Endothelial cell of umbilical vein (primary cell): Measurements from ENCODE around the gene FMN1. TPM values are rescaled to one million over a fixed set of nuclear protein-coding genes. Genes with fewer than 3 reads are reported as not detected.

Experiments used
- BruUV-seq: library from RNA; stranded (reverse); fragments of 400-500 nt; replicated peaks from 2 replicates; lab custom pipeline; 2021; lab: Mats Ljungman, UMichigan
- CTCF ChIA-PET: fragments of 300-600, 350-600 bp; sonication (Branson Sonifier 250); formaldehyde crosslinking; loops from one replicate; lab custom pipeline; 2021; ENCODE audit warnings: antibody characterized with exemption, inconsistent platforms; lab: Charles Lee
- POLR2A ChIA-PET: fragments of 300-600, 350-600 bp; sonication (Branson Sonifier 250); formaldehyde crosslinking; loops from one replicate; lab custom pipeline; 2021; ENCODE audit warnings: antibody characterized with exemption, inconsistent platforms; lab: Charles Lee
- DNase-seq: peaks from one replicate; pipeline ENCODE4 v3.0.0-alpha.2; 2011; ENCODE audit warnings: low read depth, low spot score
- FAIRE-seq: peaks from 2 replicates; lab custom pipeline; 2011; peaks lifted over from hg19 to GRCh38; lab: Jason Lieb, UNC
- H2AFZ ChIP-seq: 2 replicates; pipeline ENCODE4 v1.6.0; 2012; ENCODE audit warnings: low read depth, low read length, control low read depth, inconsistent platforms
- H3K27ac ChIP-seq: 2 replicates; pipeline ENCODE4 v1.5.1; 2011; ENCODE audit warnings: low read depth, mild to moderate bottlenecking, control low read depth, low read length, moderate library complexity; ENCODE audit not compliant: insufficient read depth
- H3K27me3 ChIP-seq, 2 experiments: 2 replicates each; pipeline versions ENCODE4 v1.6.0 to v1.6.1; 2011; ENCODE audit warnings: low read length in 2 of 2, mixed read lengths in 1 of 2; ENCODE audit not compliant: control insufficient read depth in 2 of 2, insufficient read depth in 2 of 2
- H3K36me3 ChIP-seq, 2 experiments: 2 replicates in 1 of 2; 3 replicates in 1 of 2; pipeline ENCODE4 v1.5.1; 2011; ENCODE audit warnings: low read length in 2 of 2, mild to moderate bottlenecking in 1 of 2, moderate library complexity in 1 of 2; ENCODE audit not compliant: control insufficient read depth in 2 of 2, insufficient read depth in 2 of 2; ENCODE audit errors: extremely low read depth in 1 of 2
- H3K4me1 ChIP-seq: 3 replicates; pipeline ENCODE4 v1.5.1; 2011; ENCODE audit warnings: mild to moderate bottlenecking, low read length; ENCODE audit not compliant: control insufficient read depth, insufficient read depth; ENCODE audit errors: extremely low read depth
- H3K4me2 ChIP-seq: 2 replicates; pipeline ENCODE4 v1.6.1; 2011; ENCODE audit warnings: low read length, control low read depth, mixed read lengths; ENCODE audit not compliant: insufficient read depth
- H3K4me3 ChIP-seq, 3 experiments: fragments of 200-600 bp in 1 of 3; sonication (generic), shearing (Covaris generic) in 1 of 3; replicated peaks in 1 of 3; 2 replicates each; pipeline ENCODE4 v1.5.1; 2011 to 2016; ENCODE audit warnings: control low read depth in 3 of 3, low read length in 3 of 3, mild to moderate bottlenecking in 2 of 3, inconsistent platforms in 1 of 3, low read depth in 1 of 3, moderate library complexity in 1 of 3; ENCODE audit not compliant: insufficient read depth in 1 of 3
- H3K79me2 ChIP-seq: 2 replicates; pipeline ENCODE4 v1.6.0; 2012; ENCODE audit warnings: low read length, inconsistent platforms; ENCODE audit not compliant: control insufficient read depth, insufficient read depth
- H3K9ac ChIP-seq: replicated peaks from 2 replicates; pipeline ENCODE3; 2011; ENCODE audit warnings: low read length, control low read depth; ENCODE audit not compliant: insufficient read depth; ENCODE audit errors: extremely low read depth
- H3K9me1 ChIP-seq: replicated peaks from 3 replicates; pipeline ENCODE4 v1.6.0; 2011; ENCODE audit warnings: mild to moderate bottlenecking, low read length; ENCODE audit not compliant: control insufficient read depth, insufficient read depth; ENCODE audit errors: extremely low read depth
- H3K9me3 ChIP-seq: replicated peaks from 2 replicates; pipeline ENCODE4 v1.5.1; 2012; ENCODE audit warnings: low read length, inconsistent platforms; ENCODE audit not compliant: control insufficient read depth, insufficient read depth
- H4K20me1 ChIP-seq: replicated peaks from 2 replicates; pipeline ENCODE3; 2011; ENCODE audit warnings: mild to moderate bottlenecking, low read length; ENCODE audit not compliant: control insufficient read depth, insufficient read depth; ENCODE audit errors: extremely low read depth
- EZH2 ChIP-seq: IDR thresholded peaks from 2 replicates; pipeline ENCODE4 v1.6.1; 2012; ENCODE audit warnings: borderline replicate concordance, low read depth, mild to moderate bottlenecking, moderate library complexity, low read length, inconsistent platforms; ENCODE audit not compliant: severe bottlenecking
- FOS ChIP-seq: IDR thresholded peaks from 2 replicates; pipeline ENCODE4 v1.6.1; 2011; ENCODE audit warnings: mild to moderate bottlenecking, low read length, moderate library complexity, borderline replicate concordance; ENCODE audit not compliant: insufficient read depth
- GATA2 ChIP-seq: IDR thresholded peaks from 2 replicates; pipeline ENCODE4 v1.7.0; 2011; ENCODE audit warnings: low read depth, mild to moderate bottlenecking, moderate library complexity, mixed read lengths, low read length; ENCODE audit not compliant: insufficient read length, insufficient read depth
- JUN ChIP-seq: IDR thresholded peaks from 2 replicates; pipeline ENCODE4 v1.6.1; 2011; ENCODE audit warnings: borderline replicate concordance, low read depth; ENCODE audit not compliant: insufficient read length, insufficient read depth
- MYC ChIP-seq: IDR thresholded peaks from one replicate; pipeline ENCODE4 v1.6.1; 2011; ENCODE audit warnings: mild to moderate bottlenecking, low read depth, low read length
- POLR2A ChIP-seq: IDR thresholded peaks from 2 replicates; pipeline ENCODE4 v1.6.1; 2012; ENCODE audit warnings: low read depth, mild to moderate bottlenecking, control low read depth, low read length
- POLR2AphosphoS5 ChIP-seq: IDR thresholded peaks from 2 replicates; pipeline ENCODE4 v1.6.1; 2012; ENCODE audit warnings: low read depth, mild to moderate bottlenecking, control low read depth, low read length, moderate library complexity; ENCODE audit not compliant: insufficient read depth
- dilution Hi-C: fragments of 300-500 bp; cut with MboI; formaldehyde crosslinking; loops from one replicate; pipeline ENCODE4 v1.15.0; 2019; ENCODE audit warnings: low sequenced_read_pairs; ENCODE audit not compliant: extremely low pct_ligation_motif_present
- intact Hi-C: fragments of 100-400 bp; cut with micrococcal nuclease; formaldehyde crosslinking; loops from one replicate; pipeline ENCODE4 v1.10.0; 2022
- polyA plus RNA-seq, 4 experiments: library from polyadenylated mRNA; depleted of rRNA in 3 of 4; stranded (reverse) in 3 of 4; unstranded in 1 of 4; fragments of >200 nt; gene quantifications; 2 replicates each; pipeline versions ENCODE4 v1.2.1 to v1.2.3, GENCODE V29; 2011 to 2012; ENCODE audit warnings: missing spikeins in 1 of 4
- total RNA-seq: library from RNA; stranded (reverse); gene quantifications from 2 replicates; pipeline ENCODE4 v1.2.3, GENCODE V29; 2021
- TF ChIP-seq, protein P1 (sequence below): IDR thresholded peaks from 2 replicates; pipeline ENCODE4 v1.6.1; 2011; ENCODE audit not compliant: insufficient read depth, insufficient read length
- TF ChIP-seq, protein P2 (sequence below), 2 donors: IDR thresholded peaks; 1 replicate in 1 of 2; 2 replicates in 1 of 2; pipeline ENCODE4 v1.5.1; 2011; ENCODE audit warnings: low read length in 2 of 2, mild to moderate bottlenecking in 2 of 2, moderate library complexity in 2 of 2, control low read depth in 1 of 2, inconsistent platforms in 1 of 2, low read depth in 1 of 2; ENCODE audit not compliant: insufficient read depth in 1 of 2; ENCODE audit errors: extremely low read depth in 1 of 2

FMN1 gene
- total and polyA plus RNA-seq, 2 donors (not counting 3 experiments of a cell fraction or from before 2014, with no cell fraction given): 0.01 to 0.29 TPM

DNA sequence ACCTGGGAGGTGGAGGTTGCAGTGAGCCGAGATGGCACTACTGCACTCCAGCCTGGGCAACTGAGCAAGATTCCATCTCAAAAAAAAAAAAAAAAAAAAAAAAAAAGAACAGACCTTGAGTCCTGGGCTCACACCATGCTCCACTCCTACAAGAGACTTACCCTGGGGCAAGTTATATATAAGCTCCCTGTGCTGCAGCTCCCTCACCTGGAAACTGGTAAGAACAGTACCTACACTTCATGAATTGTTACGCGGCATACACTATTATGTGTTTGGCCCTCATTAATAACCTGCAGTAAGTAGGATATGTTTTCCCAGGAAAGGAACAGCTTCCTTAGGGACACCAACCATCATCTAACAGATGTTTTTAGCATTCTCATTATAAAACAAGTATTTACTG lies 119.6 kb downstream of the FMN1 start:
- FAIRE-seq (no peak), DNase-seq (no peak)
- intact Hi-C loops: no loop called here
- Histone ChIP-seq H3K9ac (no peak overlapping the region), H3K79me2 (no peaks in the 10 kb centered on the region), H3K9me1 (no peaks in the 10 kb centered on the region), H3K27ac (no peak overlapping the region), H3K9me3 (no peaks in the 10 kb centered on the region), H3K27me3 (peaks cover 3% of the 10 kb centered on the region in 2 experiments), H2AFZ (no peak overlapping the region), H4K20me1 (no peaks in the 10 kb centered on the region), H3K4me3 (no peak overlapping the region), H3K4me1 (no peaks in the 10 kb centered on the region), H3K4me2 (no peak overlapping the region), H3K36me3 (no peaks in the 10 kb centered on the region)
- dilution Hi-C loops: no loop called here
- BruUV-seq: no TSS peak
- POLR2A ChIA-PET: no interaction called here
- CTCF ChIA-PET: interaction anchor here (0.7 to 1.0 kb wide), 3 partner anchors 58 to 105 kb away, joined by 3 to 5 read pairs (median 3); no protein-coding TSS in a partner anchor
- TF ChIP-seq FOS: no peak
- no peak for TF ChIP-seq EZH2
- no peak for TF ChIP-seq MYC
- TF ChIP-seq, protein P1, sequence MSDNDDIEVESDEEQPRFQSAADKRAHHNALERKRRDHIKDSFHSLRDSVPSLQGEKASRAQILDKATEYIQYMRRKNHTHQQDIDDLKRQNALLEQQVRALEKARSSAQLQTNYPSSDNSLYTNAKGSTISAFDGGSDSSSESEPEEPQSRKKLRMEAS: no peak
- no peak for TF ChIP-seq JUN
- no peak for TF ChIP-seq POLR2AphosphoS5
- TF ChIP-seq, protein P2, sequence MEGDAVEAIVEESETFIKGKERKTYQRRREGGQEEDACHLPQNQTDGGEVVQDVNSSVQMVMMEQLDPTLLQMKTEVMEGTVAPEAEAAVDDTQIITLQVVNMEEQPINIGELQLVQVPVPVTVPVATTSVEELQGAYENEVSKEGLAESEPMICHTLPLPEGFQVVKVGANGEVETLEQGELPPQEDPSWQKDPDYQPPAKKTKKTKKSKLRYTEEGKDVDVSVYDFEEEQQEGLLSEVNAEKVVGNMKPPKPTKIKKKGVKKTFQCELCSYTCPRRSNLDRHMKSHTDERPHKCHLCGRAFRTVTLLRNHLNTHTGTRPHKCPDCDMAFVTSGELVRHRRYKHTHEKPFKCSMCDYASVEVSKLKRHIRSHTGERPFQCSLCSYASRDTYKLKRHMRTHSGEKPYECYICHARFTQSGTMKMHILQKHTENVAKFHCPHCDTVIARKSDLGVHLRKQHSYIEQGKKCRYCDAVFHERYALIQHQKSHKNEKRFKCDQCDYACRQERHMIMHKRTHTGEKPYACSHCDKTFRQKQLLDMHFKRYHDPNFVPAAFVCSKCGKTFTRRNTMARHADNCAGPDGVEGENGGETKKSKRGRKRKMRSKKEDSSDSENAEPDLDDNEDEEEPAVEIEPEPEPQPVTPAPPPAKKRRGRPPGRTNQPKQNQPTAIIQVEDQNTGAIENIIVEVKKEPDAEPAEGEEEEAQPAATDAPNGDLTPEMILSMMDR (IDR thresholded peaks at IDR 0.05; ENCODE audit: extremely low read depth in 1 of 2, insufficient read depth in 1 of 2, low read depth in 1 of 2, low read length in 2 of 2): no peak
- no peak for TF ChIP-seq POLR2A
- no peak for TF ChIP-seq GATA2
